K562 (cell line): ENCODE measurements around the gene DNAH3. TPM values are rescaled to one million over a fixed set of nuclear protein-coding genes. Genes with fewer than 3 reads are reported as not detected.

Experiments used
- ATAC-seq: fragments of 200-7000 bp; cut with Tn5 transposase; 3 replicates; pipeline ENCODE4 v1.9.1; 2020; ENCODE audit warnings: moderate library complexity
- BruUV-seq: library from RNA; stranded (reverse); fragments of 400-500 nt; replicated peaks from 2 replicates; lab custom pipeline; 2021; lab: Mats Ljungman, UMichigan
- CTCF ChIA-PET: fragments of 300-600 bp; formaldehyde crosslinking; extraction: SDS; loops from one replicate; lab custom pipeline; 2021; ENCODE audit warnings: low intra/inter-chr PET ratio; lab: Yijun Ruan, JAX
- POLR2A ChIA-PET: fragments of 300-600, 350-650 bp; sonication (Branson Sonifier 250); formaldehyde crosslinking; extraction: SDS; loops from one replicate; lab custom pipeline; 2021; ENCODE audit warnings: antibody characterized with exemption, inconsistent platforms; lab: Yijun Ruan, JAX
- DNase-seq, 4 experiments: peaks; one replicate each; pipeline versions ENCODE4 v3.0.0 to v3.0.0-alpha.2; 2011 to 2018; ENCODE audit warnings: low spot score in 3 of 4, mixed read lengths in 3 of 4; ENCODE audit errors: extremely low read depth in 1 of 4
- FAIRE-seq: peaks from 2 replicates; lab custom pipeline; 2011; peaks lifted over from hg19 to GRCh38; lab: Jason Lieb, UNC
- H2AFZ ChIP-seq: 2 replicates; pipeline ENCODE4 v1.6.0; 2011; ENCODE audit warnings: low read depth, low read length, control low read depth, inconsistent platforms
- H3K27ac ChIP-seq: fragments of 200-600 bp; 3 replicates; pipeline ENCODE4 v1.8.0; 2011; ENCODE audit warnings: low read depth, mild to moderate bottlenecking, control low read depth, inconsistent platforms, low read length, moderate library complexity, mixed read lengths; ENCODE audit errors: extremely low read depth
- H3K27me3 ChIP-seq, 2 experiments: fragments of 300-600 bp in 1 of 2; 2 replicates in 1 of 2; 3 replicates in 1 of 2; pipeline versions ENCODE4 v1.6.0 to v1.8.0; 2011; ENCODE audit warnings: inconsistent platforms in 2 of 2, low read length in 2 of 2, mild to moderate bottlenecking in 1 of 2, mixed read lengths in 1 of 2, moderate library complexity in 1 of 2; ENCODE audit not compliant: control insufficient read depth in 2 of 2, insufficient read depth in 2 of 2
- H3K36me3 ChIP-seq: fragments of 300-600 bp; 3 replicates; pipeline ENCODE4 v1.8.0; 2011; ENCODE audit warnings: mild to moderate bottlenecking, low read length, inconsistent platforms; ENCODE audit not compliant: control insufficient read depth, insufficient read depth
- H3K4me1 ChIP-seq, 2 experiments: fragments of 200-600 bp in 1 of 2; replicated peaks in 1 of 2; 2 replicates in 1 of 2; 3 replicates in 1 of 2; pipeline versions ENCODE4 v1.5.1 to v1.8.0; 2011; ENCODE audit warnings: inconsistent platforms in 2 of 2, low read length in 2 of 2, mild to moderate bottlenecking in 1 of 2, mixed read lengths in 1 of 2, moderate library complexity in 1 of 2; ENCODE audit not compliant: control insufficient read depth in 2 of 2, insufficient read depth in 2 of 2
- H3K4me2 ChIP-seq: 2 replicates; pipeline ENCODE4 v1.6.1; 2011; ENCODE audit warnings: low read length, control low read depth, inconsistent platforms, mixed read lengths; ENCODE audit not compliant: insufficient read depth
- H3K4me3 ChIP-seq: fragments of 200-600 bp; sonication (generic), shearing (Covaris generic); 2 replicates; pipeline ENCODE4 v1.5.1; 2016; ENCODE audit warnings: control low read depth, inconsistent platforms
- H3K79me2 ChIP-seq: fragments of 200-600 bp; 3 replicates; pipeline ENCODE4 v1.8.0; 2011; ENCODE audit warnings: low read length, inconsistent platforms; ENCODE audit not compliant: control insufficient read depth, insufficient read depth
- H3K9ac ChIP-seq, 2 experiments: 2 replicates each; pipeline versions ENCODE4 v1.6.0 to v1.6.1; 2011; ENCODE audit warnings: low read depth in 2 of 2, low read length in 2 of 2, control low read depth in 1 of 2, inconsistent platforms in 1 of 2, mild to moderate bottlenecking in 1 of 2, mixed read lengths in 1 of 2; ENCODE audit not compliant: insufficient read depth in 1 of 2
- H3K9me1 ChIP-seq: one replicate; pipeline ENCODE4 v1.6.0; 2011; ENCODE audit warnings: inconsistent platforms, mild to moderate bottlenecking, low read length, moderate library complexity; ENCODE audit not compliant: control insufficient read depth, insufficient read depth
- H3K9me3 ChIP-seq: replicated peaks from 2 replicates; pipeline ENCODE4 v1.5.1; 2011; ENCODE audit warnings: low read depth, low read length, inconsistent platforms; ENCODE audit not compliant: control insufficient read depth, insufficient read depth
- H4K20me1 ChIP-seq: replicated peaks from 2 replicates; pipeline ENCODE4 v1.6.1; 2011; ENCODE audit warnings: low read length, inconsistent platforms, mixed read lengths; ENCODE audit not compliant: control insufficient read depth, insufficient read depth
- ATF3 ChIP-seq, 2 experiments: fragments of 450-650 bp in 1 of 2; sonication (generic) in 1 of 2; formaldehyde crosslinking in 1 of 2; IDR thresholded peaks in 1 of 2; conservative IDR thresholded peaks in 1 of 2; 2 replicates each; pipeline versions ENCODE4 v1.6.1 to v1.8.1; 2016 to 2023; ENCODE audit warnings: mild to moderate bottlenecking in 2 of 2, moderate library complexity in 2 of 2, inconsistent platforms in 1 of 2, missing genetic modification reagents in 1 of 2
- CBFB ChIP-seq: sonication (generic); formaldehyde crosslinking; IDR thresholded peaks from 2 replicates; pipeline ENCODE4 v1.4.0; 2020; ENCODE audit warnings: mild to moderate bottlenecking, missing genetic modification reagents
- HOMEZ ChIP-seq: fragments of 250-450 bp; sonication (Bioruptor Pico); IDR thresholded peaks from 2 replicates; pipeline ENCODE4 v1.4.0; 2020; ENCODE audit warnings: mild to moderate bottlenecking, moderate library complexity
- MBD1 ChIP-seq: fragments of 250-450 bp; sonication (Bioruptor Pico); IDR thresholded peaks from 2 replicates; pipeline ENCODE4 v1.8.0; 2022; ENCODE audit warnings: inconsistent platforms
- PATZ1 ChIP-seq: fragments of 250-450 bp; sonication (Bioruptor Pico); IDR thresholded peaks from 2 replicates; pipeline ENCODE4 v1.5.0; 2020; ENCODE audit warnings: mild to moderate bottlenecking, borderline replicate concordance
- PREB ChIP-seq: sonication (generic); formaldehyde crosslinking; IDR thresholded peaks from 2 replicates; pipeline ENCODE4 v1.8.1; 2023; ENCODE audit warnings: mild to moderate bottlenecking, missing genetic modification reagents
- RNF2 ChIP-seq: sonication (generic); IDR thresholded peaks from 2 replicates; pipeline ENCODE4 v1.6.1; 2016
- RNF219 ChIP-seq: fragments of 250-450 bp; sonication (Bioruptor Pico); IDR thresholded peaks from 2 replicates; pipeline ENCODE4 v1.5.0; 2022; ENCODE audit warnings: mild to moderate bottlenecking
- ZNF398 ChIP-seq: fragments of 250-450 bp; sonication (Bioruptor Pico); IDR thresholded peaks from 2 replicates; pipeline ENCODE4 v1.8.0; 2021; ENCODE audit warnings: moderate library complexity, mild to moderate bottlenecking, inconsistent platforms
- WGBS: fragments of 100-300 bp; shearing (Covaris generic); methylation state at CpG from one replicate; pipeline ENCODE4 v1.1.6; 2016; ENCODE audit warnings: low coverage, mixed read lengths; ENCODE audit not compliant: insufficient coverage; ENCODE audit errors: missing lambda C conversion rate; 5-methylcytosine and 5-hydroxymethylcytosine counted together
- in situ Hi-C: fragments of 300-500 bp; cut with MboI; formaldehyde crosslinking; loops from 4 replicates; pipeline ENCODE4 v1.15.0; 2018; ENCODE audit warnings: inconsistent platforms, mixed read lengths
- intact Hi-C: fragments of 100-400 bp; cut with micrococcal nuclease; formaldehyde crosslinking; loops from 2 replicates; pipeline ENCODE4 v1.14.2; 2022
- polyA plus RNA-seq, 8 experiments: library from polyadenylated mRNA; depleted of rRNA in 4 of 8; stranded (reverse) in 5 of 8; unstranded in 3 of 8; fragments of >200 nt; fragmentation: Nextera tagmentation in 2 of 8; fragmentation: Illumina TruSeq in 1 of 8; extraction: Ambion mirVana in 2 of 8; extraction: Trizol in 1 of 8; gene quantifications; 2 replicates each; pipeline versions ENCODE4 v1.2.1 to v1.2.3, GENCODE V29; 2011 to 2014; ENCODE audit warnings: inconsistent platforms in 1 of 8, missing spikeins in 1 of 8
- total RNA-seq, 7 experiments: library from RNA; depleted of rRNA in 6 of 7; stranded (reverse); fragments of >200 nt in 6 of 7; fragmentation: Illumina TruSeq in 2 of 7; extraction: Trizol in 2 of 7; gene quantifications; 2 replicates each; pipeline versions ENCODE4 v1.2.1 to v1.2.3, GENCODE V29; 2011 to 2021; ENCODE audit warnings: low replicate concordance in 1 of 7

The DNAH3 gene
- total and polyA plus RNA-seq, 9 of the 15 experiments (the other 6 are each of a cell fraction or from before 2014, with no cell fraction given): 0.32 to 0.84 (median 0.44) TPM

GRCh38 chr16:21128991-21129390 is 21.7 kb downstream of the DNAH3 start:
- no peaks in the 10 kb centered on the region; a peak in 1 of 5 replicates for H3K4me1 ChIP-seq
- H3K79me2 ChIP-seq: no peaks in the 10 kb centered on the region
- no peaks in the 10 kb centered on the region for H4K20me1 ChIP-seq
- no TSS peak for BruUV-seq
- H3K27me3 ChIP-seq: peaks cover 7 to 21% of the 10 kb centered on the region in 2 experiments; a peak in 3 of 5 replicates
- H3K9me3 ChIP-seq: no peaks in the 10 kb centered on the region
- CTCF ChIA-PET: no interaction called here
- DNase-seq: no peak
- H3K27ac ChIP-seq: no peak overlapping the region
- no peak overlapping the region for H3K4me3 ChIP-seq
- no peak for ATAC-seq
- intact Hi-C loops: no loop called here
- no peaks in the 10 kb centered on the region for H3K36me3 ChIP-seq
- H2AFZ ChIP-seq: no peak overlapping the region
- in situ Hi-C loops: no loop called here
- no peak overlapping the region for H3K4me2 ChIP-seq
- WGBS: 8% methylated on average over 6 of the region's 6 CpGs
- POLR2A ChIA-PET: no interaction called here
- no peaks in the 10 kb centered on the region for H3K9me1 ChIP-seq
- FAIRE-seq: no peak
- H3K9ac ChIP-seq: no peak overlapping the region
- no peak for TF ChIP-seq PREB (CRISPR knock-in tag)
- TF ChIP-seq RNF2: no peak
- no peak for TF ChIP-seq ZNF398 (CRISPR knock-in tag)
- TF ChIP-seq ATF3 (IDR thresholded peaks at IDR 0.05): no peak
- no peak for TF ChIP-seq ATF3 (CRISPR knock-in tag; conservative IDR thresholded peaks at IDR 0.05)
- TF ChIP-seq RNF219 (CRISPR knock-in tag): no peak
- no peak for TF ChIP-seq MBD1 (CRISPR knock-in tag)
- TF ChIP-seq HOMEZ (CRISPR knock-in tag): no peak
- no peak for TF ChIP-seq PATZ1 (CRISPR knock-in tag)
- no peak for TF ChIP-seq CBFB (CRISPR knock-in tag)
